Measurements from ENCODE around the gene OR5W2. TPM values are rescaled to one million over a fixed set of nuclear protein-coding genes. Genes with fewer than 3 reads are reported as not detected.

OR5W2 gene
- total RNA-seq, 3 donors from 2014 or later = not detected

Other genes with a start within 250 kb of the OR5W2 start
- gene OR5D13, start 141.1 kb downstream of the OR5W2 start, total RNA-seq = not detected
- gene OR5D14, start 119.0 kb downstream of the OR5W2 start, total RNA-seq = not detected
- gene OR5L1, start 103.2 kb downstream of the OR5W2 start, total RNA-seq = not detected
- not detected for gene OR5D18, start 95.0 kb downstream of the OR5W2 start, total RNA-seq
- not detected for gene OR5L2, start 87.4 kb downstream of the OR5W2 start, total RNA-seq
- not detected for gene OR5D16, start 75.8 kb downstream of the OR5W2 start, total RNA-seq
- gene TRIM51, start 31.3 kb downstream of the OR5W2 start, total RNA-seq = not detected
- not detected for gene OR5I1, start 21.8 kb upstream of the OR5W2 start, total RNA-seq
- not detected for gene OR10AG1, start 55.4 kb upstream of the OR5W2 start, total RNA-seq
- not detected for gene OR5F1, start 80.0 kb upstream of the OR5W2 start, total RNA-seq
- not detected for gene OR5AS1, start 113.1 kb upstream of the OR5W2 start, total RNA-seq
- not detected for gene OR8I2, start 178.7 kb upstream of the OR5W2 start, total RNA-seq
- gene OR8H2, start 189.1 kb upstream of the OR5W2 start, total RNA-seq = not detected
- gene OR8H3, start 207.8 kb upstream of the OR5W2 start, total RNA-seq = not detected
- gene OR8J3, start 225.6 kb upstream of the OR5W2 start, total RNA-seq = not detected
- not detected for gene OR8K5, start 245.7 kb upstream of the OR5W2 start, total RNA-seq

All from mucosa of descending colon (tissue), 3 donors.